Measurements from ENCODE around the gene MYO18A.
"Not testable (repeated sequence)": the region's sequence is repeated elsewhere in the genome, so short reads cannot be mapped to it uniquely, and the experiment has no call there.

The MYO18A gene

GRCh38 chr17:29102046-29102445, 78.2 kb downstream of the MYO18A start:
- DNase-seq = no peak

GRCh38 chr17:29100296-29100695, 79.9 kb downstream of the MYO18A start:
- no peak for DNase-seq

GRCh38 chr17:29099527-29099926, 80.7 kb downstream of the MYO18A start:
- no peak for DNase-seq

- DNase-seq = no peak
Measured at GRCh38 chr17:29096094-29096493, 84.1 kb downstream of the MYO18A start.

GRCh38 chr17:29095439-29095838, 84.8 kb downstream of the MYO18A start:
- DNase-seq = no peak

GRCh38 chr17:29094101-29094708, 86.0 kb downstream of the MYO18A start:
- no peak for DNase-seq

- no peak for DNase-seq
Measured at GRCh38 chr17:29093090-29093871, 86.9 kb downstream of the MYO18A start.

GRCh38 chr17:29091606-29092289, 88.5 kb downstream of the MYO18A start:
- no peak for DNase-seq

GRCh38 chr17:29090750-29091605, 89.2 kb downstream of the MYO18A start:
- no peak for DNase-seq

GRCh38 chr17:29090108-29090507, 90.1 kb downstream of the MYO18A start:
- no peak for DNase-seq

GRCh38 chr17:29089601-29090044, 90.6 kb downstream of the MYO18A start:
- no peak for DNase-seq

- DNase-seq = not testable (repeated sequence)
Measured at GRCh38 chr17:29088782-29089181, 91.4 kb downstream of the MYO18A start.

- no peak for DNase-seq
Measured at GRCh38 chr17:29086628-29087332, 93.4 kb downstream of the MYO18A start.

- DNase-seq = no peak
Measured at GRCh38 chr17:29085223-29085622, 95.0 kb downstream of the MYO18A start.

GRCh38 chr17:29084541-29085146, 95.6 kb downstream of the MYO18A start:
- DNase-seq = no peak

- no peak for DNase-seq
Measured at GRCh38 chr17:29080965-29081364, 99.2 kb downstream of the MYO18A start.

GRCh38 chr17:29080323-29080722, 99.9 kb downstream of the MYO18A start:
- DNase-seq = no peak

GRCh38 chr17:29079887-29080286, 100.3 kb downstream of the MYO18A start:
- no peak for DNase-seq

GRCh38 chr17:29079433-29079832, 100.8 kb downstream of the MYO18A start:
- DNase-seq = no peak

- no peak for DNase-seq
Measured at GRCh38 chr17:29078183-29079045, 101.8 kb downstream of the MYO18A start.

GRCh38 chr17:29077320-29077719, 102.9 kb downstream of the MYO18A start:
- no peak for DNase-seq
